PFSK-1 (cell line): ENCODE results near the gene TTLL13.
A peak's percentile ranks its signal among the peaks of the same experiment; 100 is the strongest.

Experiments
- FOXP2 ChIP-seq: optimal IDR thresholded peaks from 2 replicates; pipeline ENCODE3; 2011; ENCODE audit warnings: borderline replicate concordance, control low read depth, inconsistent platforms; ENCODE audit not compliant: insufficient read depth; ENCODE audit errors: extremely low read length, extremely low read depth
- POLR2AphosphoS5 ChIP-seq: IDR thresholded peaks from 2 replicates; pipeline ENCODE4 v1.6.1; 2012; ENCODE audit warnings: low read depth, mild to moderate bottlenecking, control low read depth, low read length, moderate library complexity
- SIN3A ChIP-seq: IDR thresholded peaks from 2 replicates; pipeline ENCODE4 v1.6.1; 2012; ENCODE audit warnings: mild to moderate bottlenecking, low read length, moderate library complexity, borderline replicate concordance; ENCODE audit not compliant: insufficient read depth
- TAF1 ChIP-seq: IDR thresholded peaks from 2 replicates; pipeline ENCODE4 v1.6.1; 2012; ENCODE audit warnings: low read length, control low read depth, borderline replicate concordance; ENCODE audit not compliant: insufficient read depth
- TF ChIP-seq, protein P1 (sequence below), 2 experiments: IDR thresholded peaks; 2 replicates each; pipeline versions ENCODE4 v1.6.1 to v1.8.0; 2011 to 2012; ENCODE audit warnings: low read depth in 2 of 2, low read length in 2 of 2, control low read depth in 1 of 2, inconsistent platforms in 1 of 2, mild to moderate bottlenecking in 1 of 2, moderate library complexity in 1 of 2; ENCODE audit not compliant: insufficient read depth in 1 of 2

TTLL13 gene

GRCh38 chr15:90266061-90266431 lies 16.7 kb downstream of the TTLL13 start:
- no peak for TF ChIP-seq POLR2AphosphoS5
- TF ChIP-seq, protein P1, sequence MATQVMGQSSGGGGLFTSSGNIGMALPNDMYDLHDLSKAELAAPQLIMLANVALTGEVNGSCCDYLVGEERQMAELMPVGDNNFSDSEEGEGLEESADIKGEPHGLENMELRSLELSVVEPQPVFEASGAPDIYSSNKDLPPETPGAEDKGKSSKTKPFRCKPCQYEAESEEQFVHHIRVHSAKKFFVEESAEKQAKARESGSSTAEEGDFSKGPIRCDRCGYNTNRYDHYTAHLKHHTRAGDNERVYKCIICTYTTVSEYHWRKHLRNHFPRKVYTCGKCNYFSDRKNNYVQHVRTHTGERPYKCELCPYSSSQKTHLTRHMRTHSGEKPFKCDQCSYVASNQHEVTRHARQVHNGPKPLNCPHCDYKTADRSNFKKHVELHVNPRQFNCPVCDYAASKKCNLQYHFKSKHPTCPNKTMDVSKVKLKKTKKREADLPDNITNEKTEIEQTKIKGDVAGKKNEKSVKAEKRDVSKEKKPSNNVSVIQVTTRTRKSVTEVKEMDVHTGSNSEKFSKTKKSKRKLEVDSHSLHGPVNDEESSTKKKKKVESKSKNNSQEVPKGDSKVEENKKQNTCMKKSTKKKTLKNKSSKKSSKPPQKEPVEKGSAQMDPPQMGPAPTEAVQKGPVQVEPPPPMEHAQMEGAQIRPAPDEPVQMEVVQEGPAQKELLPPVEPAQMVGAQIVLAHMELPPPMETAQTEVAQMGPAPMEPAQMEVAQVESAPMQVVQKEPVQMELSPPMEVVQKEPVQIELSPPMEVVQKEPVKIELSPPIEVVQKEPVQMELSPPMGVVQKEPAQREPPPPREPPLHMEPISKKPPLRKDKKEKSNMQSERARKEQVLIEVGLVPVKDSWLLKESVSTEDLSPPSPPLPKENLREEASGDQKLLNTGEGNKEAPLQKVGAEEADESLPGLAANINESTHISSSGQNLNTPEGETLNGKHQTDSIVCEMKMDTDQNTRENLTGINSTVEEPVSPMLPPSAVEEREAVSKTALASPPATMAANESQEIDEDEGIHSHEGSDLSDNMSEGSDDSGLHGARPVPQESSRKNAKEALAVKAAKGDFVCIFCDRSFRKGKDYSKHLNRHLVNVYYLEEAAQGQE (IDR thresholded peaks at IDR 0.05; ENCODE audit: insufficient read depth in 1 of 2, low read depth in 2 of 2, low read length in 2 of 2) = no peak
- TF ChIP-seq SIN3A = no peak
- TF ChIP-seq FOXP2 = no peak
- no peak for TF ChIP-seq TAF1

DNA sequence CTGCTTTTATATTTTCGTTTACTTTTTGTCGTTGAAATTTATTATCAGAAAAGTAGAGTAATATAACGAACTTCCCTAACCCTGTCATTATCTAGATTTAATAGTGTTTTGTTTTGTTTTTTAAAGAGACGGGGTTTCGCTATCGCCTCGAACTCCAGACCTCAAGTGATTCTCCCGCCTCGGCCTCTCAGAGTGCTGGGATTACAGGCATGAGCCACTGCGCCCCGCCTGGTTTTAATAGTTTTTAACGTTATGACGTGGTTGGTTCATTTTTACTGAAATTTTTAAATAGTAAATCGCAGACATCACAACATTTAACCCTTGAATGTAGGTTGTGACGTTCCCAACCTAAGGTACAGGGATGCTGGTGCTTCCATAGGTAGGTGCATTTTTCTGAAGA lies 17.1 kb downstream of the TTLL13 start:
- TF ChIP-seq SIN3A (no peak), POLR2AphosphoS5 (no peak), FOXP2 (no peak), TAF1 (0 out of 2 replicates have a peak, but pooled peaks have one; percentile 55)
- TF ChIP-seq, protein P1 (IDR thresholded peaks at IDR 0.05; ENCODE audit: insufficient read depth in 1 of 2, low read depth in 2 of 2, low read length in 2 of 2) = no peak

DNA sequence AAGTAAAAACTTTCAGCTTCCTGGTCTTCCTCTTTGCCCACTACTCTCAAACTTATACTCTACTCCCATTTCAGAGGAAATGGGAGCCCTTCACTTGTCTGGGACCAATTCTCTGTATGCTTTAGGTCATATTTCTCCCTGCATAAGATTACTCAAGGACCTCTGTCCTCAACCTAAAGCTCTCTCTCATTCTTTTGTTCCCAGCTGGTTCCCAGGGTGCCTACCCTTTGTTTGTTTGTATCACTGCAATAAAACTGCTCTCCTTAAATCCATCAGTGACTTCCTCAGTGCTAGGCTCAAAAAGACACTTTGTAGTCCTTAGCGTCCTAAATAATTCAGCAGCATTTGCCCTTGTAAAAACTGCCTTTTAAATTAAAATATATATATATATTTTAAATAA lies 19.1 kb downstream of the TTLL13 start:
- TF ChIP-seq SIN3A = no peak
- no peak for TF ChIP-seq POLR2AphosphoS5
- no peak for TF ChIP-seq TAF1
- TF ChIP-seq FOXP2 = no peak
- TF ChIP-seq, protein P1 (IDR thresholded peaks at IDR 0.05; ENCODE audit: insufficient read depth in 1 of 2, low read depth in 2 of 2, low read length in 2 of 2) = no peak

DNA sequence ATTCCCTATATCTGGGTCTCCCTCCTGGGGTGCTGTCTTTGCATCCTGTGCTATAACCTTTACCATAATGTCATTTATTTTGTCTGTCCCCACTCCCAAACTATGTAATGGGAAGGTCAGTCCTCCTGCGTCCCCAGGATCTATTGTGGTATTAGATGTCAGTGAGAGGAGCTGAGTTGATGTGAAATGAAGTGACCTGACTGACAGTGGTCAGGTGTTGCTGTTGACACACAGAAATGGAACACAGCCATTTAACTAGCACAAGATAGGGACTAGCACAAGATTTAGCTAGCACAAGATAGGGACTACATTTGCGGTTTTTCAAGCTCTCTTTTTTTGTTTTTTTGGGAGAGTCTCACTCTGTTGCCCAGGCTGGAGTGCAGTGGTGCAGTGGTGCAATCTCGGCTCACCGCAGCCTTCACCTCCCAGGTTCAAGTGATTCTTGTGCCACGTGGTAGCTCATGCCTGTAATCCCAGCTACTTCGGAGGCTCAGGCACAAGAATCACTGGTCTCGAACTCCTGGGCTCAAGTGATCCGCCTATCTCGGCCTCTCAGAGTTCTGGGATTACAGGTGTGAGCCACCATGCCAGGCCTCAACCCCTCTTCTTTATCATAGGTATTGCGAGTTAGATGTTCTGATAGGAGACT lies 21.3 kb downstream of the TTLL13 start:
- TF ChIP-seq SIN3A (no peak), POLR2AphosphoS5 (no peak), TAF1 (no peak), FOXP2 (no peak)
- TF ChIP-seq, protein P1 (IDR thresholded peaks at IDR 0.05; ENCODE audit: insufficient read depth in 1 of 2, low read depth in 2 of 2, low read length in 2 of 2) = no peak
